NT2/D1 (cell line): ENCODE data around the gene RDH11.

Experiments
- DNase-seq: peaks from one replicate; pipeline ENCODE4 v3.0.0-alpha.2; 2011; ENCODE audit warnings: low read depth, low spot score
- H3K27me3 ChIP-seq: 2 replicates; pipeline ENCODE4 v1.6.0; 2011; ENCODE audit warnings: mild to moderate bottlenecking; ENCODE audit not compliant: insufficient read length, insufficient read depth
- H3K36me3 ChIP-seq: 2 replicates; pipeline ENCODE4 v1.6.1; 2011; ENCODE audit warnings: mild to moderate bottlenecking, low read length, mixed read lengths; ENCODE audit not compliant: insufficient read depth, insufficient read length
- H3K4me1 ChIP-seq: 2 replicates; pipeline ENCODE4 v1.5.1; 2011; ENCODE audit not compliant: insufficient read depth, insufficient read length
- H3K4me3 ChIP-seq: 2 replicates; pipeline ENCODE4 v1.5.1; 2011; ENCODE audit warnings: low read depth; ENCODE audit not compliant: insufficient read length
- H3K9ac ChIP-seq: 2 replicates; pipeline ENCODE4 v1.6.0; 2011; ENCODE audit warnings: low read depth; ENCODE audit not compliant: insufficient read length
- H3K9me3 ChIP-seq: 2 replicates; pipeline ENCODE4 v1.5.1; 2011; ENCODE audit warnings: mild to moderate bottlenecking, low read length; ENCODE audit not compliant: insufficient read depth
- SUZ12 ChIP-seq: IDR thresholded peaks from 2 replicates; pipeline ENCODE4 v1.6.1; 2011; ENCODE audit not compliant: insufficient read length, insufficient read depth; ENCODE audit errors: extremely low read depth
- YY1 ChIP-seq: IDR thresholded peaks from 2 replicates; pipeline ENCODE4 v1.6.1; 2011; ENCODE audit not compliant: insufficient read length, insufficient read depth
- ZNF274 ChIP-seq: IDR thresholded peaks from 2 replicates; pipeline ENCODE4 v1.6.1; 2011; ENCODE audit warnings: mild to moderate bottlenecking, low read depth, low read length

RDH11 gene

DNA sequence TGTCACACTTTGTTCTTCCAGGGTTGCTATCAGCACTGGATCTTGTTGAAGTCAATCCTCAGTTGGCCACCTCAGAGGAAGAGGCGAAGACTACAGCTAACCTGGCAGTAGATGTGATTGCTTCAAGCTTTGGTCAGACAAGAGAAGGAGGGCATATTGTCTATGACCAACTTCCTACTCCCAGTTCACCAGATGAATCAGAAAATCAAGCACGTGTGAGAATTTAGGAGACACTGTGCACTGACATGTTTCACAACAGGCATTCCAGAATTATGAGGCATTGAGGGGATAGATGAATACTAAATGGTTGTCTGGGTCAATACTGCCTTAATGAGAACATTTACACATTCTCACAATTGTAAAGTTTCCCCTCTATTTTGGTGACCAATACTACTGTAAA is 44.9 kb downstream of the RDH11 start:
- H3K36me3 ChIP-seq, result peaks cover 87% of the 10 kb centered on the region
- H3K27me3 ChIP-seq, result no peaks in the 10 kb centered on the region
- H3K4me1 ChIP-seq, result no peaks in the 10 kb centered on the region
- H3K4me3 ChIP-seq, result no peak overlapping the region
- no peak for DNase-seq
- H3K9ac ChIP-seq, result no peak overlapping the region
- TF ChIP-seq SUZ12 (no peak), YY1 (no peak), ZNF274 (no peak)
- no peaks in the 10 kb centered on the region for H3K9me3 ChIP-seq

DNA sequence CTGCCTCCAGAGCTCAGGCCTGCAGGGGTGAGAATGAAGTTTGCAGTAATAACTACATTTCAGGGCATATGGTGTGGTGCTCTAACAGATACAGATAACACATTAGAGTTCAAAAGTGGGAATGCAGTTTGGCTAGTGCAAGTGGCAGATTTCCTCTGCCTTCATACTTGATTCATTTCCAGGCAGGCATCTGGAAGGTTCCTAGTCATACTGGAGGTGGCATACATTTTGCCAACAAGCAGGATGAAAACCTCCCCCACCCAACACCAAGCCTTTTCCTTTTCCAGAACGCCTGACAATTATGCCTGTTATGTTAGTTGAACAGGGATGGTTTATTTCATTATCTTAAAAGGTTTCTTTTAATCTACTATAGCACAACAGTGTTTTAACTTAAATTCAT is 45.4 kb downstream of the RDH11 start:
- no peaks in the 10 kb centered on the region for H3K4me1 ChIP-seq
- H3K9me3 ChIP-seq, result no peaks in the 10 kb centered on the region
- TF ChIP-seq SUZ12 (no peak), ZNF274 (no peak), YY1 (no peak)
- no peak for DNase-seq
- H3K4me3 ChIP-seq, result no peak overlapping the region
- H3K36me3 ChIP-seq, result peaks cover 88% of the 10 kb centered on the region
- H3K9ac ChIP-seq, result no peak overlapping the region
- no peaks in the 10 kb centered on the region for H3K27me3 ChIP-seq

DNA sequence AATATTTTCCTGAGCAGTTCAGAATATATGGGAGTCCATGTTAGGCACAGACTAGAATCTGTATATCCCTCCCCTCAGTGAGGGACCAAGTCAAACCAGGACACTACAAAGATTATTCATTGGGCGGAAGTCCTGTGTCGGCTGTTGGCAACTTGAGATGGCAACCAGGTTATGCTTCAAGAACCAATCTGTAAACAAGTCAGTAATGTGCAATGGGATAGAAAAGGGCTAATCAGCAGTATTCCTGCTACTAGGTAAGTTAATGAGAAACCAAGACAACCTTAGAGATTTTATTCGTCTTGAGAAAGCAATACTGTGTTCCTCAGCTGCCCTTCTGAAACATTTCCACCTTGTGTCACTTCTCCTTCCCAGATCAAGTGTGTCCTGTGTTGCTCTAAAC is 49.4 kb downstream of the RDH11 start:
- H3K9me3 ChIP-seq, result no peaks in the 10 kb centered on the region
- no peak for TF ChIP-seq SUZ12
- TF ChIP-seq ZNF274, result no peak
- TF ChIP-seq YY1, result no peak
- H3K4me1 ChIP-seq, result no peaks in the 10 kb centered on the region
- H3K27me3 ChIP-seq, result no peaks in the 10 kb centered on the region
- no peak for DNase-seq
- no peak overlapping the region for H3K4me3 ChIP-seq
- peaks cover 66% of the 10 kb centered on the region for H3K36me3 ChIP-seq
- H3K9ac ChIP-seq, result no peak overlapping the region

DNA sequence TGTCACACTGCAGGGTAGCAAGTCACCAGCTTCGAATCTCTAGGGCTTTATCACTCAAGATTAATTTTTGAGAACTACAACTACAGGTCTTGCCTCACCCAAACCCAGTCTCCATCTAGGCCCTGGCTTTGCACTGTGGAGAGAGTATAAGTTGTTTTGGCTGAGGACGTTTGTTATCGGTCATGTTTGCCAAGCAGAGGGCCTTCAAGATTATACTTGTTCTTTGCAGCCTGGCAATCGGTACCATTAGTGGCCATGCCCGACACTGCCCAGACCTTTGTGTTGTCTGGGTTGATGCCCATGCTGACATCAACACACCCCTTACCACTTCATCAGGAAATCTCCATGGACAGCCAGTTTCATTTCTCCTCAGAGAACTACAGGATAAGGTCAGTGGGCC is 50.1 kb downstream of the RDH11 start:
- Histone ChIP-seq H3K9ac (no peak overlapping the region), H3K27me3 (no peaks in the 10 kb centered on the region), H3K4me3 (no peak overlapping the region), H3K9me3 (no peaks in the 10 kb centered on the region), H3K36me3 (peaks cover 59% of the 10 kb centered on the region), H3K4me1 (no peaks in the 10 kb centered on the region)
- no peak for DNase-seq
- TF ChIP-seq SUZ12 (no peak), ZNF274 (no peak)

DNA sequence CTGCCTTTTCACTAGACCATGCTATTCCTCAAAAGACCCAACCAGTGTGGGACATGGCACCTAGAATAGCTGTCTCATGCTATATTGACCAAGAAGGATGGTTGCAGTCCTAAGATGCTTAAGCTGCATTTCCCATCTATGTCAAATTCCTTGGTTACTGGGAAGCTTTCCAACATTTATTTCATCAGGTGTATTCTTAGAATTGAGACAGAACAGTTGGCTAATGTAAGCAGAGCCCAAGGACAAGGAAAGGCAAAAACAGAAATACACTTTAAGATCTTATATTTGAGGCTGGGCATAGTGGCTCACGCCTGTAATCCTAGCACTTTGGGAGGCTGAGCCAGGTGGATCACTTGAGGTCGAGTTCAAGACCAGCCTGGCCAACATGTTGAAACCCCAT is 51.1 kb downstream of the RDH11 start:
- TF ChIP-seq YY1 (no peak), SUZ12 (no peak), ZNF274 (no peak)
- DNase-seq, result no peak
- Histone ChIP-seq H3K4me3 (no peak overlapping the region), H3K36me3 (peaks cover 49% of the 10 kb centered on the region), H3K9me3 (no peaks in the 10 kb centered on the region), H3K27me3 (no peaks in the 10 kb centered on the region), H3K4me1 (no peaks in the 10 kb centered on the region), H3K9ac (no peak overlapping the region)

DNA sequence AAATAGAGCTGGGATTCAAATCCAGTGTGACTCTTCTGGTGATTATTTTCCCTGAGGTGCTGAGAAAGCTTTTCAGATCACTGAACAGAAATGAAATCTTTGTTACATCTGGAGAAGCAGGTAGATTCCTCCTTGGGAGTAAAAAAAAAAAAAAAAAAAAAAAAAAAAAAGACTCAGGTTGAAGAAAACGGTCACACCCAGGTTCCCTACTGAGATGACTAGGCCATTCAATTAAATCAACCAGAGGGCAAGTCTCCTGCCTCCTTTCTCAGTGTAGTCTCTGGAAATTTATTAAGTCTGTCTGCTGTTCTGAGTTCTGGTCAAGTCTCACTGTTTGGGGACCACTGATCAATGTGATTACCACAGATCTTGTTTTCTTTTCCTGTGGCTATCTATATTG is 51.9 kb downstream of the RDH11 start:
- DNase-seq, result no peak
- H3K27me3 ChIP-seq, result no peaks in the 10 kb centered on the region
- H3K36me3 ChIP-seq, result peaks cover 42% of the 10 kb centered on the region
- H3K9me3 ChIP-seq, result no peaks in the 10 kb centered on the region
- H3K9ac ChIP-seq, result no peak overlapping the region
- H3K4me1 ChIP-seq, result no peaks in the 10 kb centered on the region
- no peak overlapping the region for H3K4me3 ChIP-seq
- TF ChIP-seq ZNF274 (no peak), SUZ12 (no peak), YY1 (no peak)

DNA sequence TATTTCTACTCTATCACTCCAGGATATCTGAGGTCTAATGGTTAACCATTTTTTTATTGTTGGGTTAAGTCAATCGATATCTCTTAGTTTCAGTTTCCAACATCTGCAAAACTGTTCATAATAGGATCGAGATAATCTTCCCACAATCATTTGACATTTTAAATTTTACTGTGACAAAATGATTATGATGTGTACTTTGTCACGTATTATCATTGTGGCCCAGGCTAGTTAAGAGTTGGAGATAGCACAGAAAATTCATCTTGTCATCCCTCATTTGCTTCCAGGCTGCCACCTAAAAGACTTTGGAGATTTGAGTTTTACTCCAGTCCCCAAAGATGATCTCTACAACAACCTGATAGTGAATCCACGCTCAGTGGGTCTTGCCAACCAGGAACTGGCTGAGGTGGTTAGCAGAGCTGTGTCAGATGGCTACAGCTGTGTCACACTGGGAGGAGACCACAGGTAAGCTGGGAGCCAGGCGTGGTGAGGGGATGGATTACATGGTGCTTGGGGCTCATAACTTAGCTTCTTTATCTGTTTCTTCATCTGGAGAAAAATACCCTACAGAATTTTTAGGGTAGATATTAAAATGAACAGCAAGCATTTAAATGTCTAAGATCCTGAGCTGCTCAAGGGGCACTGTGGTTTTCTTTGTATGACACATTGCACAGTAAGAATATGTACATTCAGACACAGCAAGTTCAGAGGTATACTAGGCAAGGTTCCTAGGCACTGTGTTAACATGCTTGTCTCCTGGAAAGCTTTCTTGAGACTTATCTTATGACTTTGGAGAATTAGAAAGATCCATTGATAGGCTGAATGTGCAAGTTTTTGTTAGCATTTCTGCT is 53.4 kb downstream of the RDH11 start:
- no peak for TF ChIP-seq SUZ12
- TF ChIP-seq ZNF274, result no peak
- no peak for TF ChIP-seq YY1
- peaks cover 30% of the 10 kb centered on the region for H3K36me3 ChIP-seq

More for the DNA sequence above, 53.4 kb downstream of the RDH11 start:
- no peaks in the 10 kb centered on the region for H3K27me3 ChIP-seq
- no peaks in the 10 kb centered on the region for H3K9me3 ChIP-seq
- H3K9ac ChIP-seq, result no peak overlapping the region
- no peaks in the 10 kb centered on the region for H3K4me1 ChIP-seq
- no peak for DNase-seq
- H3K4me3 ChIP-seq, result no peak overlapping the region
